HG03442 (cell line): ENCODE measurements around the gene PDE2A.

Source experiments
- ATAC-seq: cut with Tn5 transposase; IDR thresholded peaks from one replicate; pipeline ENCODE4 v1.9.1; 2021; ENCODE audit warnings: mild to moderate bottlenecking, moderate library complexity; ENCODE audit not compliant: unreplicated experiment

The PDE2A gene

GRCh38 chr11:72592698-72593495 is 81.3 kb downstream of the PDE2A start:
- no peak for ATAC-seq

- no peak for ATAC-seq
These were observed 82.3 kb downstream of the PDE2A start for GRCh38 chr11:72591785-72592502.

GRCh38 chr11:72591023-72591422 is 83.2 kb downstream of the PDE2A start:
- no peak for ATAC-seq

- no peak for ATAC-seq
These were observed 84.1 kb downstream of the PDE2A start for GRCh38 chr11:72589802-72590761.

- ATAC-seq: no peak
These were observed 85.5 kb downstream of the PDE2A start for GRCh38 chr11:72588421-72589410.

- ATAC-seq: no peak
These were observed 86.5 kb downstream of the PDE2A start for GRCh38 chr11:72587696-72588095.

GRCh38 chr11:72586321-72587090 is 87.7 kb downstream of the PDE2A start:
- no peak for ATAC-seq

GRCh38 chr11:72585762-72586311 is 88.4 kb downstream of the PDE2A start:
- no peak for ATAC-seq

GRCh38 chr11:72584939-72585597 is 89.2 kb downstream of the PDE2A start:
- no peak for ATAC-seq

GRCh38 chr11:72584293-72584938 is 89.8 kb downstream of the PDE2A start:
- ATAC-seq: no peak

GRCh38 chr11:72583616-72584292 is 90.5 kb downstream of the PDE2A start:
- no peak for ATAC-seq

- ATAC-seq: no peak
These were observed 91.1 kb downstream of the PDE2A start for GRCh38 chr11:72583177-72583553.

- no peak for ATAC-seq
These were observed 91.7 kb downstream of the PDE2A start for GRCh38 chr11:72582206-72583176.

GRCh38 chr11:72581067-72581466 is 93.2 kb downstream of the PDE2A start:
- ATAC-seq: no peak

- no peak for ATAC-seq
These were observed 93.6 kb downstream of the PDE2A start for GRCh38 chr11:72580642-72580950.
